ENCODE measurements around the gene PRSS2.

Gene PRSS2

DNA sequence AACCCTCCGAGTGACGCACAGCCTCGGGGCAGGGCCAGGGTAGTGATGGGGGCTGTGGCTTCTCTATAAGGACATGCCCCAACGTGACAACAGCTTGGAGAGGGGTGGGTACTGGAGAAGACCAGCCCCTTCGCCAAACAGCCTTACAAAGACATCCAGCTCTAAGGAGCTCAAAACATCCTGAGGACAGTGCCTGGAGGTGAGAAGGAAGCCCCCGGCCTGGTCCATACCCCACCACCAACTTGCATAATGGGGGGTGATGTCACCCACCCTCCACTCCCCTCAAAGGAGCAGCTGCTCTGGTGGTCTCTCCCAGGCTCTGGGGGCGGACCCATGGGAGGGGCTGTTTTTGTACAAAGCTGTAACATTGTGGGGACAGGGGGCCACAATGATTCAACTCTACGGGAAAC lies 15.1 kb downstream of the PRSS2 start:
- DNase-seq: peak in 1 of 51 donors; percentile 52

DNA sequence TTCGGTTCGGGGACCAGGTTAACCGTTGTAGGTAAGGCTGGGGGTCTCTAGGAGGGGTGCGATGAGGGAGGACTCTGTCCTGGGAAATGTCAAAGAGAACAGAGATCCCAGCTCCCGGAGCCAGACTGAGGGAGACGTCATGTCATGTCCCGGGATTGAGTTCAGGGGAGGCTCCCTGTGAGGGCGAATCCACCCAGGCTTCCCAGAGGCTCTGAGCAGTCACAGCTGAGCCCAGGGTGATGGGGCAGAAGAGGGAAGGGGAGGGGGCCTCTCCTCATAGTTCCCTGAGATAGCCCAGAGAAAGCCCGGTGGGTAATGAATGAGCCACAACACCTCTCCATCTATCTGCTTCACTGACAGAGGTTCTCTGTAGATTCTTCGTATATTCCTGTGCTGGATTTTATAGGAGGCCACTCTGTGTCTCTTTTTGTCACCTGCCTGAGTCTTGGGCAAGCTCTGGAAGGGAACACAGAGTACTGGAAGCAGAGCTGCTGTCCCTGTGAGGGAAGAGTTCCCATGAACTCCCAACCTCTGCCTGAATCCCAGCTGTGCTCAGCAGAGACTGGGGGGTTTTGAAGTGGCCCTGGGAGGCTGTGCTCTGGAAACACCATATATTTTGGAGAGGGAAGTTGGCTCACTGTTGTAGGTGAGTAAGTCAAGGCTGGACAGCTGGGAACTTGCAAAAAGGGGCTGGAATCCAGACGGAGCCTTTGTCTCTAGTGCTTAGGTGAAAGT lies 16.4 kb downstream of the PRSS2 start:
- DNase-seq: no peak

DNA sequence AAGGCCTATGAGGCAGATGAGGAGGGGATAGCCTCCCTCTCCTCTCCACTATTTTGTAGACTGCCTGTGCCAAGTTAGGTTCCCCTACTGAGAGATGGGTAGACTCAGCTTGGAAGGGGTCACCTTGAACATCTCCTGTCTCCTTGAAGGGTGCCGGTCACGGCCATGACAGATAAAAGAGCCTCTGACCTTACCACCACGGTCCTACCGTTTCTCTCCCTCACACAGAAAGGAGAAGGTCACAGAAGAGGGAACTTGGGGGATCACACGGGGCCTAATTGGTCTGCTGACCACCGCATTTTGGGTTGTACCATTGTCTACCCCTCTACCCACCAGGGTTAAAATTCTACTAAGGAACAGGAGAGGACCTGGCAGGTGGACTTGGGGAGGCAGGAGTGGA lies 17.0 kb downstream of the PRSS2 start:
- no peak for DNase-seq

DNA sequence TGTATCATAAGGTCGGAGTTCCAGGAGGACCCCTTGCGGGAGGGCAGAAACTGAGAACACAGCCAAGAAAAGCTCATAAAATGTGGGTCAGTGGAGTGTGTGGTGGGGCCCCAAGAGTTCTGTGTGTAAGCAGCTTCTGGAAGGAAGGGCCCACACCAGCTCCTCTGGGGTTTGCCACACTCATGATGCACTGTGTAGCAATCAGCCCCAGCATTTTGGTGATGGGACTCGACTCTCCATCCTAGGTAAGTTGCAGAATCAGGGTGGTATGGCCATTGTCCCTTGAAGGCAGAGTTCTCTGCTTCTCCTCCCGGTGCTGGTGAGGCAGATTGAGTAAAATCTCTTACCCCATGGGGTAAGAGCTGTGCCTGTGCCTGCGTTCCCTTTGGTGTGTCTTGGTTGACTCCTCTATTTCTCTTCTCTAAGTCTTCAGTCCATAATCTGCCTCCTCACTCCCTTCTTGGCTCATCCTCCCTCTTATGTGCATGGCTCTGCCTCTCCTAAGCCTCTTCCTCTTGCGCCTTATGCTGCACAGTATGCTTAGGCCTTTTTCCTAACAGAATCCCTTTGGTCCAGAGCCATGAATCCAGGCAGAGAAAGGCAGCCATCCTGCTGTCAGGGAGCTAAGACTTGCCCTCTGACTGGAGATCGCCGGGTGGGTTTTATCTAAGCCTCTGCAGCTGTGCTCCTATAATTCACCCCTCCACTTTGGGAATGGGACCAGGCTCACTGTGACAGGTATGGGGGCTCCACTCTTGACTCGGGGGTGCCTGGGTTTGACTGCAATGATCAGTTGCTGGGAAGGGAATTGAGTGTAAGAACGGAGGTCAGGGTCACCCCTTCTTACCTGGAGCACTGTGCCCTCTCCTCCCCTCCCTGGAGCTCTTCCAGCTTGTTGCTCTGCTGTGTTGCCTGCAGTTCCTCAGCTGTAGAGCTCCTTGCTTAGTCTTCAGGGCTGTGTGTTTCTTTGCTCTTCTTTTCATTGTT lies 17.8 kb downstream of the PRSS2 start:
- DNase-seq: no peak

DNA sequence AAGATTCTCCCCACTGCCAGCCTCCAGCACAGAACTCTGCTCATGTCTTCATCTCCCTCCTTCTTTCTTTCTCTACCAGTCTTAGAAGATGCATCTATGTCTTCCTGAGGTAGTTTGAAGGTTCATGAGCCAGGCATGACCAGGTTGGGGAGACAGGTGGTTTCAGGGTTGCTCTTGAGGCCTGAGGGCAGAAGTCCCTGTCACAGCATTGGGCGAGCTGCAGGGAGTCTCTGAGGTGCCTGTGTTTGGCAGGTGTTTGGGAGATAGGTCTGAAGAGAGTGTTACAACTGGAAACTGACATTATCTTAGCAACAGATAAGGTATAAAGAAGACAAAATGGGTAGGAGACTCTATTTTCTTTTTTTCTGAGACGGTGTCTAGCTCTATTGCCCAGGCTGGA lies 18.7 kb downstream of the PRSS2 start:
- DNase-seq: no peak

DNA sequence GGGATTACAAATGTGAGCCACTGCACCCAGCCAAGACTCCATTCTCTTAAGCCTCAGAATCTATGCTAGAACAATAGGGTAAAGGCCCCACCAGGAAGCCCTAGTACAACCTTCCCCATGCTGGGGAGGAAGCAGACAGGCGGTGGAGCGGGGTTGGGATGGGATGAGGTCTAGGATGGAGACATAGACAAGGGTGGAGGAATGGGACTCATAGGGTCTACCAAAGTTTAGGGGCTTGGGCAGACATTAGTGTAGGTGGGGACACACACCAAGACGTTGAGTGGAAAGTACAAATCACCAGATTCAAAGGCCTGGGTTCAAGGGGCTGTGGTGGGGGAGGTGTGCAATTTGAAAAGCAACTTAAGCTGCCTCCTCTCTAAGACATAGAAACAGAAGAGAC lies 19.3 kb downstream of the PRSS2 start:
- DNase-seq: no peak

DNA sequence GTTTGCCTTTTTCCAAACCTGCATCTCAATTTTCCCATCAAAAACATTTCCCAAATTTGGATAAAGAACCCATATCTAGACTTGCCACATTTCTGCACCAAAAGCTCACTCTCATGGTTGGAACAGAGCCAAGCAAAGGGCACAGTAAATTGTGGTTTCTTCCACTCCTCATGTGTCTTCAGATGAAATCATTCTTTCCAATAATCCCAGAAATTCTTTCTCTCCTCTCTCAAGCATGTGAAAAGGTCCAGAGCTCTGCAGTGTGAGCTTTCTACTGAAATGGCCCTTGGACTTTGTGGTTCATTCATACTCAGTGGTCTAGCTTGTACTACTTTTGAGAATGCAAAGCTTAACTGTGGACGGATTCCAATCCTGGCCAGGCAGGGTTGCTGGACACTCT lies 19.8 kb downstream of the PRSS2 start:
- no peak for DNase-seq

DNA sequence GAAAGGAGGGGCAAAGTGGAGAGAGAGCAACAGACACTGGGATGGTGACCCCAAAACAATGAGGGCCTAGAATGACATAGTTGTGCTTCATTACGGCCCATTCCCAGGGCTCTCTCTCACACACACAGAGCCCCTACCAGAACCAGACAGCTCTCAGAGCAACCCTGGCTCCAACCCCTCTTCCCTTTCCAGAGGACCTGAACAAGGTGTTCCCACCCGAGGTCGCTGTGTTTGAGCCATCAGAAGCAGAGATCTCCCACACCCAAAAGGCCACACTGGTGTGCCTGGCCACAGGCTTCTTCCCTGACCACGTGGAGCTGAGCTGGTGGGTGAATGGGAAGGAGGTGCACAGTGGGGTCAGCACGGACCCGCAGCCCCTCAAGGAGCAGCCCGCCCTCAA lies 20.7 kb downstream of the PRSS2 start:
- no peak for DNase-seq

DNA sequence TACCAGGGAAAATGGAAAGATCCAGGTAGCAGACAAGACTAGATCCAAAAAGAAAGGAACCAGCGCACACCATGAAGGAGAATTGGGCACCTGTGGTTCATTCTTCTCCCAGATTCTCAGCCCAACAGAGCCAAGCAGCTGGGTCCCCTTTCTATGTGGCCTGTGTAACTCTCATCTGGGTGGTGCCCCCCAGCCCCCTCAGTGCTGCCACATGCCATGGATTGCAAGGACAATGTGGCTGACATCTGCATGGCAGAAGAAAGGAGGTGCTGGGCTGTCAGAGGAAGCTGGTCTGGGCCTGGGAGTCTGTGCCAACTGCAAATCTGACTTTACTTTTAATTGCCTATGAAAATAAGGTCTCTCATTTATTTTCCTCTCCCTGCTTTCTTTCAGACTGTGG lies 21.4 kb downstream of the PRSS2 start:
- no peak for DNase-seq

DNA sequence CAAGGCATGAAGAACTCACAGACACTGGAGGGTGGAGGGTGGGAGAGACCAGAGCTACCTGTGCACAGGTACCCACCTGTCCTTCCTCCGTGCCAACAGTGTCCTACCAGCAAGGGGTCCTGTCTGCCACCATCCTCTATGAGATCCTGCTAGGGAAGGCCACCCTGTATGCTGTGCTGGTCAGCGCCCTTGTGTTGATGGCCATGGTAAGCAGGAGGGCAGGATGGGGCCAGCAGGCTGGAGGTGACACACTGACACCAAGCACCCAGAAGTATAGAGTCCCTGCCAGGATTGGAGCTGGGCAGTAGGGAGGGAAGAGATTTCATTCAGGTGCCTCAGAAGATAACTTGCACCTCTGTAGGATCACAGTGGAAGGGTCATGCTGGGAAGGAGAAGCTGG lies 21.8 kb downstream of the PRSS2 start:
- peak in 1 of 51 donors; percentile 17 for DNase-seq

DNA sequence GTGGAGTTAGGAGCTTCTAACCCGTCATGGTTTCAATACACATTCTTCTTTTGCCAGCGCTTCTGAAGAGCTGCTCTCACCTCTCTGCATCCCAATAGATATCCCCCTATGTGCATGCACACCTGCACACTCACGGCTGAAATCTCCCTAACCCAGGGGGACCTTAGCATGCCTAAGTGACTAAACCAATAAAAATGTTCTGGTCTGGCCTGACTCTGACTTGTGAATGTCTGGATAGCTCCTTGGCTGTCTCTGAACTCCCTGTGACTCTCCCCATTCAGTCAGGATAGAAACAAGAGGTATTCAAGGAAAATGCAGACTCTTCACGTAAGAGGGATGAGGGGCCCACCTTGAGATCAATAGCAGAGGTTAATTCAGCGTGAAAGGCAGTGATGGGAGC lies 22.4 kb downstream of the PRSS2 start:
- no peak for DNase-seq

DNA sequence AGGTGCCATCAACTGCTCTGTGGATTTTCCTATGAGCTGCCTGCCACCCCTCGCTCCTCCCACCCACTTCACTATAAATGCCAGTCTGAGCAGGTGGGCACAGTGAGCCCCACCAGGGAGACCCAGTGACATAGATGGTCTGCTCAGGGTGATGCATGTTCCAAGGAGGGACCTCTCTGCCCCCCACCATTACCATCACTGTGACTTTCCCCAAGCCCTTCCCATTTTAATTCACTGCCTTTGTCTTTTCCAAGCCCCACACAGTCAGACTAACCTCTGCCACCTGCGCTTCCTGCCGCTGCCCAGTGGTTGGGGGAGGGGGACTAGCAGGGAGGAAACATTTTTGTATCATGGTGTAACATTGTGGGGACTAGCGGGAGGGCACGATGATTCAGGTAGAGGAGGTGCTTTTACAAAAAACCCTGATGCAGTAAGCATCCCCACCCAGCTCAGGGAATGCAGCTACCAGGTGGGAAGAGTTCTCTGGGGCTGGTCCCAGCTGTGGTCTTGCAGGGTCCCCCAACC lies 24.6 kb downstream of the PRSS2 start:
- no peak for DNase-seq

DNA sequence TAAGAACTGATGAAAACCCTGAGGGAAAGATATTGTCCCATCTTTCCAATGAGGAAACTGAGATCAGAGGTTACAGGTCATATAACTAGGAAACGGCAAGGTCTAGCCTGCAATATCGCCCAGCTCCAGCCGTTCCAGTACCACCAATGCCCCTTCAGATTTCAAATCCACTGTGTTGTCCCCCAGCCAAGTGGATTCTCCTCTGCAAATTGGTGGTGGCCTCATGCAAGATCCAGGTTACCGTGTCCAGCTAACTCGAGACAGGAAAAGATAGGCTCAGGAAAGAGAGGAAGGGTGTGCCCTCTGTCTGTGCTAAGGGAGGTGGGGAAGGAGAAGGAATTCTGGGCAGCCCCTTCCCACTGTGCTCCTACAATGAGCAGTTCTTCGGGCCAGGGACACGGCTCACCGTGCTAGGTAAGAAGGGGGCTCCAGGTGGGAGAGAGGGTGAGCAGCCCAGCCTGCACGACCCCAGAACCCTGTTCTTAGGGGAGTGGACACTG lies 25.3 kb downstream of the PRSS2 start:
- DNase-seq: no peak

DNA sequence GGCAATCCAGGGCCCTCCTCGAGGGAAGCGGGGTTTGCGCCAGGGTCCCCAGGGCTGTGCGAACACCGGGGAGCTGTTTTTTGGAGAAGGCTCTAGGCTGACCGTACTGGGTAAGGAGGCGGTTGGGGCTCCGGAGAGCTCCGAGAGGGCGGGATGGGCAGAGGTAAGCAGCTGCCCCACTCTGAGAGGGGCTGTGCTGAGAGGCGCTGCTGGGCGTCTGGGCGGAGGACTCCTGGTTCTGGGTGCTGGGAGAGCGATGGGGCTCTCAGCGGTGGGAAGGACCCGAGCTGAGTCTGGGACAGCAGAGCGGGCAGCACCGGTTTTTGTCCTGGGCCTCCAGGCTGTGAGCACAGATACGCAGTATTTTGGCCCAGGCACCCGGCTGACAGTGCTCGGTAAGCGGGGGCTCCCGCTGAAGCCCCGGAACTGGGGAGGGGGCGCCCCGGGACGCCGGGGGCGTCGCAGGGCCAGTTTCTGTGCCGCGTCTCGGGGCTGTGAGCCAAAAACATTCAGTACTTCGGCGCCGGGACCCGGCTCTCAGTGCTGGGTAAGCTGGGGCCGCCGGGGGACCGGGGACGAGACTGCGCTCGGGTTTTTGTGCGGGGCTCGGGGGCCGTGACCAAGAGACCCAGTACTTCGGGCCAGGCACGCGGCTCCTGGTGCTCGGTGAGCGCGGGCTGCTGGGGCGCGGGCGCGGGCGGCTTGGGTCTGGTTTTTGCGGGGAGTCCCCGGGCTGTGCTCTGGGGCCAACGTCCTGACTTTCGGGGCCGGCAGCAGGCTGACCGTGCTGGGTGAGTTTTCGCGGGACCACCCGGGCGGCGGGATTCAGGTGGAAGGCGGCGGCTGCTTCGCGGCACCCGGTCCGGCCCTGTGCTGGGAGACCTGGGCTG lies 26.0 kb downstream of the PRSS2 start:
- DNase-seq: no peak

DNA sequence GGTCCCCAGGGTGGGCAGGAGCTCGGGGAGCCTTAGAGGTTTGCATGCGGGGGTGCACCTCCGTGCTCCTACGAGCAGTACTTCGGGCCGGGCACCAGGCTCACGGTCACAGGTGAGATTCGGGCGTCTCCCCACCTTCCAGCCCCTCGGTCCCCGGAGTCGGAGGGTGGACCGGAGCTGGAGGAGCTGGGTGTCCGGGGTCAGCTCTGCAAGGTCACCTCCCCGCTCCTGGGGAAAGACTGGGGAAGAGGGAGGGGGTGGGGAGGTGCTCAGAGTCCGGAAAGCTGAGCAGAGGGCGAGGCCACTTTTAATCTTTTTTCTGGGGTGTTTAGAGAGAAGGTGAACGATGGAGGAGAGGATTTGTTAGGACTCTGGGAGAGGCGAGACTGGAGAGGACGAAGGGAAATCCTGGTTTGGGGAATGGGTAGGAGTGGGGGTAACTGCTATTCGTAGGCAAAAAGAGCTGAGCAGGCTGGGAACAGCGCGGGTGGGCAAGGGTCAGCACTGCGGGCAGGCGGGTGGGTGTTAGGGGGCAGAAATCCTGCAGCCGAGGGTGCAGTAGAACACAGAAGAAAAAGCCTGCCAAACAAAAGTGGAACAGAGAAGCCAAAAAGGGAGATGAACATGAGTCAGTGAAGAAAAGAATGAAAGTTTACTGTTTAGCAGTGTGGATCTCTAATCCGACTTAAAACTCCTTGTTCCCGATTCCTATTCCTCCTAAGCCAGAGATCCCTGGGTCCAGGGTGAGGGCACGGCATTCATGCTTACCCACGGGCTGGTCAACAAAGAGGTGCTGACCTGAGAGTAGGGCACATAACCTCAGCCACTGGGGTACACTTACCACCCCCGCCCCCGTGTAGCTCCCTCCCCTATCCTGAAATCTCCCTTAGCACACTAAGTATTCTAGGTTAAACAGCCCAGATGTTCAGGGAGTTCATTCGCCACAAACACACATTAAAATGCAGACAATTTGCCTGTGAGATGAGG lies 26.9 kb downstream of the PRSS2 start:
- DNase-seq: no peak

DNA sequence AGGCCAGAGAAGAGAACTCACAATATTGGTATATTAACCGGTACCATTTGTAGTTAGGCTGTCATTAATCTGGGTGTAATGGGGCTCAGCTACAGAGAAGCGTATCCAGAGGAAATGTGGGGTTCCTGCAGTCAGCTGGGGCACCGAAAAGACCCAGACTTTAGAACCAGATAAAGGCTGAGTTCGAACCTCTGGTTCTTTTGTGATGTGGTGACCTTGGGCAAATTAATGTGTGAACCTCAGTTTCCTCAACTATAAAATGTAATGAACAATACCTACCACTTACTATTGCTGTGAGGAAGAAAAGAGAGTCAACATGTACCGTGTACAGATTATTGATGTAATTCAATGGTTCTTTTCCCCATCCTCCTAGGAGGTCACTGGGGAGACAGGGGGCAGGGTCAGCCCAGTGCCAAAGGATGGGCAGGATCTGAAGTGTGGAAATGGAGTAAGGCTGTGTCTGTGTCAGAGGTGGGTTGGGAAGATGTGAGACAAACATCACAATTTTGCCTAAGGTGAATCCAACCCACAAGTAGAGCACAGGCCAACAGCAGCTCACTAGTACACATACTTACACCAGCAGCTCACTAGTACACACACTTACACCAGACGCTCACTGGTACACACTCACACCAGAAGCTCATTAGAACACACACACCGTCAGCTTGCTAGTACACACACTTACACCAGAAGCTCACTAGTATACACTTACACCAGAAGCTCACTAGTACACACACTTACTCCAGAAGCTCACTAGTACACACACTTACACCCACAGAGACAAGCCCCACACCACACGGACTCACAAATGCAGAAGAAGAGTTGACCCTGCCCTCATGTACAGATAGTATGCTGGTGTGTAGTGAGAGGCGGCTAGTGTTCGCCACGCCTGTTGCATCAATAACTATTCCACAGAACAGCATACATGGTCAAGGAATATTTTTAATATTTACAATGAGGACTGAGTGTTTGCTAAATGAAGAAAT lies 28.0 kb downstream of the PRSS2 start:
- no peak for DNase-seq

DNA sequence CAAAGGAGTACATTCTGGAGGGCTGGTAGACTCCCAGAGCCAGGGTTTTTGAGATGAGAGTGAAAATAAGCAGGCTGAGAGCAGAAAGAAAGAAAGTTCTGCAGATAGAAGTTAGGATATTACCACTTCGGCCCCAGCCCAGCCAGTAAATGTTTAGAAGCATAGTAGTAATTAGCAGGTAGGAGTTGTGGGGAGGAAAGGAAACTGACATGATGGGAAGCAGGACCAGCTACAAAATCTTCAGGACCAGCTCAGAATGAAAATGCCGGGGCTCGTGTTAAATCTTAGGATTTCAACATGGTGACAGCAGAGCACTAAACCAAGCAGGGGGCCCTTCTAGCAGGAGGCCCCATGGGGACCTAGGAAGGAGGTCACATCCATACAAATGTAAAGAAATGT lies 28.7 kb downstream of the PRSS2 start:
- no peak for DNase-seq

DNA sequence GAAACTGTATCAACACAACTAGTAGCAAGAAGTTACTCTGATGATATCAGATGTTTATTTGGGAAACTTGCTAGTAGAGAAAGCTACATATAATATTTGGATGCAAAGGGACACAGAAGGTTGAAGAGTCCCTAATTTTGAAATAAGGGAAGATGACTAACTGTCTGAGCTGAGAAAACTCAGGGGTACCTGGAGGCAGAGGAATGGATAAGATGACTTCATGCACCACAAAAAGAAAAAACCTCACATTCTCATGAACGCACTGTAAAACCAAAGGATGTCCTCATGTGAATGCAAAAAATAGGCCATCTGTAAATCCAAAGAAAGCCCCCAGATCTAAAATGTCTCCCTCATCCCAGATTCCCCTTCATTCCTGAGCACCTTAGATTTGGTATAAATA lies 29.3 kb downstream of the PRSS2 start:
- no peak for DNase-seq
